Mesenchymal stem cell (in vitro differentiated cells and primary cell): Measurements from ENCODE around the gene ABCC9.

Experiments used
- DNase-seq: peaks from one replicate; pipeline ENCODE4 v3.0.0-alpha.2; 2013
- H2AFZ ChIP-seq: one replicate; pipeline ENCODE4 v1.6.1; 2013; ENCODE audit warnings: low read depth, mild to moderate bottlenecking, control low read depth, inconsistent platforms, low read length, moderate library complexity
- H2AK5ac ChIP-seq: 2 replicates; pipeline ENCODE4 v1.6.1; 2013; ENCODE audit warnings: low read length, moderate library complexity, mild to moderate bottlenecking, inconsistent platforms; ENCODE audit not compliant: severe bottlenecking
- H2BK120ac ChIP-seq: one replicate; pipeline ENCODE4 v1.6.1; 2013; ENCODE audit warnings: low read depth, mild to moderate bottlenecking, inconsistent platforms, low read length, moderate library complexity
- H2BK12ac ChIP-seq, 2 experiments: one replicate each; pipeline ENCODE4 v1.6.1; 2013; ENCODE audit warnings: inconsistent platforms in 2 of 2, low read length in 2 of 2, mild to moderate bottlenecking in 2 of 2, moderate library complexity in 2 of 2, control low read depth in 1 of 2
- H2BK15ac ChIP-seq: one replicate; pipeline ENCODE4 v1.6.1; 2013; ENCODE audit warnings: mild to moderate bottlenecking, low read depth, inconsistent platforms; ENCODE audit not compliant: poor library complexity, severe bottlenecking
- H2BK5ac ChIP-seq: 2 replicates; pipeline ENCODE4 v1.6.1; 2013; ENCODE audit warnings: low read depth, mild to moderate bottlenecking, low read length, control low read depth, inconsistent platforms; ENCODE audit not compliant: poor library complexity, severe bottlenecking
- H3K14ac ChIP-seq, 2 experiments: one replicate each; pipeline ENCODE4 v1.6.1; 2013; ENCODE audit warnings: inconsistent platforms in 2 of 2, low read length in 2 of 2, control low read depth in 1 of 2, mild to moderate bottlenecking in 1 of 2, moderate library complexity in 1 of 2
- H3K18ac ChIP-seq, 2 experiments: one replicate each; pipeline ENCODE4 v1.6.1; 2013; ENCODE audit warnings: inconsistent platforms in 2 of 2, low read length in 2 of 2, control low read depth in 1 of 2, low read depth in 1 of 2, mild to moderate bottlenecking in 1 of 2
- H3K23ac ChIP-seq, 2 experiments: one replicate each; pipeline ENCODE4 v1.6.1; 2013; ENCODE audit warnings: inconsistent platforms in 2 of 2, low read length in 2 of 2, mild to moderate bottlenecking in 2 of 2, moderate library complexity in 2 of 2, control low read depth in 1 of 2
- H3K27ac ChIP-seq: 2 replicates; pipeline ENCODE4 v1.5.1; 2013; ENCODE audit warnings: mild to moderate bottlenecking, moderate library complexity, low read length, control low read depth, inconsistent platforms; ENCODE audit not compliant: poor library complexity, severe bottlenecking
- H3K27me3 ChIP-seq, 2 experiments: 2 replicates each; pipeline versions ENCODE4 v1.6.1 to v1.7.0; 2013; ENCODE audit warnings: low read length in 2 of 2, mild to moderate bottlenecking in 2 of 2, moderate library complexity in 2 of 2, control low read depth in 1 of 2, inconsistent platforms in 1 of 2; ENCODE audit not compliant: control insufficient read depth in 1 of 2, insufficient read depth in 1 of 2
- H3K36me3 ChIP-seq, 2 experiments: 2 replicates each; pipeline versions ENCODE4 v1.6.1 to v1.7.0; 2013; ENCODE audit warnings: low read length in 2 of 2, control low read depth in 1 of 2, inconsistent platforms in 1 of 2, low read depth in 1 of 2, mild to moderate bottlenecking in 1 of 2; ENCODE audit not compliant: insufficient read depth in 2 of 2, control insufficient read depth in 1 of 2
- H3K4ac ChIP-seq, 2 experiments: one replicate each; pipeline ENCODE4 v1.6.1; 2013; ENCODE audit warnings: inconsistent platforms in 2 of 2, low read length in 2 of 2, mild to moderate bottlenecking in 2 of 2, moderate library complexity in 2 of 2, control low read depth in 1 of 2, low read depth in 1 of 2
- H3K4me1 ChIP-seq: 2 replicates; pipeline ENCODE4 v1.6.1; 2013; ENCODE audit warnings: low read depth, low read length, control low read depth; ENCODE audit not compliant: control insufficient read depth, insufficient read depth
- H3K4me2 ChIP-seq: 2 replicates; pipeline ENCODE4 v1.6.1; 2013; ENCODE audit warnings: low read length, mild to moderate bottlenecking, inconsistent platforms; ENCODE audit not compliant: poor library complexity, severe bottlenecking
- H3K4me3 ChIP-seq, 2 experiments: 2 replicates each; pipeline versions ENCODE4 v1.5.1 to v1.7.0; 2013; ENCODE audit warnings: low read length in 2 of 2, mild to moderate bottlenecking in 2 of 2, control low read depth in 1 of 2, low read depth in 1 of 2; ENCODE audit not compliant: insufficient read depth in 1 of 2
- H3K79me1 ChIP-seq: replicated peaks from 2 replicates; pipeline ENCODE4 v1.6.1; 2013; ENCODE audit warnings: mild to moderate bottlenecking, control low read depth, low read length, inconsistent platforms; ENCODE audit not compliant: poor library complexity, severe bottlenecking
- H3K9ac ChIP-seq: 2 replicates; pipeline ENCODE4 v1.7.0; 2013; ENCODE audit warnings: mild to moderate bottlenecking, low read length, moderate library complexity
- H3K9me3 ChIP-seq: 2 replicates; pipeline ENCODE4 v1.7.0; 2013; ENCODE audit warnings: mild to moderate bottlenecking, low read length; ENCODE audit not compliant: control insufficient read depth
- H4K8ac ChIP-seq: one replicate; pipeline ENCODE4 v1.6.1; 2013; ENCODE audit warnings: inconsistent platforms, mild to moderate bottlenecking, low read length, moderate library complexity
- H4K91ac ChIP-seq: one replicate; pipeline ENCODE4 v1.6.1; 2013; ENCODE audit warnings: mild to moderate bottlenecking, low read length, inconsistent platforms
- WGBS: methylation state at CpG from one replicate; pipeline ENCODE4 v1.1.7; 2013; ENCODE audit warnings: mixed read lengths; 5-methylcytosine and 5-hydroxymethylcytosine counted together

The ABCC9 gene

GRCh38 chr12:21879312-21879711 is 61.9 kb downstream of the ABCC9 start:
- Histone ChIP-seq H4K8ac (no peak overlapping the region), H2AFZ (no peak overlapping the region), H3K14ac (no peak overlapping the region), H2AK5ac (no peak overlapping the region), H3K36me3 (no peaks in the 10 kb centered on the region), H3K27ac (no peak overlapping the region), H2BK5ac (no peak overlapping the region), H3K9ac (no peak overlapping the region), H3K23ac (no peak overlapping the region), H3K4me3 (no peak overlapping the region), H2BK120ac (no peak overlapping the region), H3K18ac (no peak overlapping the region), H4K91ac (no peak overlapping the region), H2BK12ac (no peak overlapping the region), H3K4ac (no peak overlapping the region), H2BK15ac (no peak overlapping the region), H3K9me3 (no peaks in the 10 kb centered on the region), H3K4me2 (no peak overlapping the region), H3K27me3 (no peaks in the 10 kb centered on the region), H3K79me1 (no peaks in the 10 kb centered on the region), H3K4me1 (no peaks in the 10 kb centered on the region)
- WGBS: 54% methylated on average over 1 of the region's 1 CpG
- no peak for DNase-seq

GRCh38 chr12:21877293-21877982 is 63.8 kb downstream of the ABCC9 start:
- no peak overlapping the region for H3K23ac ChIP-seq
- no peak overlapping the region for H2BK120ac ChIP-seq
- no peak overlapping the region for H3K18ac ChIP-seq
- no peak overlapping the region for H3K9ac ChIP-seq
- WGBS: 68% methylated on average over 2 of the region's 2 CpGs
- no peak overlapping the region for H2AFZ ChIP-seq
- H3K27me3 ChIP-seq: no peaks in the 10 kb centered on the region
- no peak for DNase-seq
- peaks cover 8% of the 10 kb centered on the region for H3K9me3 ChIP-seq
- H3K36me3 ChIP-seq: no peaks in the 10 kb centered on the region
- no peaks in the 10 kb centered on the region for H3K4me1 ChIP-seq
- H2BK5ac ChIP-seq: no peak overlapping the region
- no peak overlapping the region for H2BK12ac ChIP-seq
- no peaks in the 10 kb centered on the region for H3K79me1 ChIP-seq
- no peak overlapping the region for H3K14ac ChIP-seq
- H2AK5ac ChIP-seq: no peak overlapping the region
- no peak overlapping the region for H3K4me3 ChIP-seq
- no peak overlapping the region for H4K91ac ChIP-seq
- H3K4me2 ChIP-seq: no peak overlapping the region
- no peak overlapping the region for H3K4ac ChIP-seq
- H4K8ac ChIP-seq: no peak overlapping the region
- H3K27ac ChIP-seq: no peak overlapping the region
- H2BK15ac ChIP-seq: no peak overlapping the region

- Histone ChIP-seq H3K9me3 (peaks cover 21% of the 10 kb centered on the region), H2AFZ (no peak overlapping the region), H3K4me3 (no peak overlapping the region), H2BK12ac (no peak overlapping the region), H3K18ac (no peak overlapping the region), H2BK5ac (no peak overlapping the region), H3K79me1 (no peaks in the 10 kb centered on the region), H3K4ac (no peak overlapping the region), H4K91ac (no peak overlapping the region), H3K14ac (no peak overlapping the region), H4K8ac (no peak overlapping the region), H2AK5ac (no peak overlapping the region), H2BK15ac (no peak overlapping the region), H3K23ac (no peak overlapping the region), H2BK120ac (no peak overlapping the region), H3K9ac (no peak overlapping the region), H3K4me1 (no peaks in the 10 kb centered on the region), H3K27ac (no peak overlapping the region), H3K36me3 (no peaks in the 10 kb centered on the region), H3K4me2 (no peak overlapping the region), H3K27me3 (no peaks in the 10 kb centered on the region)
- no peak for DNase-seq
These were observed 75.4 kb downstream of the ABCC9 start for GRCh38 chr12:21865846-21866245.

- no peak overlapping the region for H2AK5ac ChIP-seq
- no peak overlapping the region for H3K4ac ChIP-seq
- no peak overlapping the region for H3K9ac ChIP-seq
- no peak overlapping the region for H3K4me2 ChIP-seq
- no peak for DNase-seq
- no peak overlapping the region for H3K4me3 ChIP-seq
- no peak overlapping the region for H2BK12ac ChIP-seq
- H3K18ac ChIP-seq: no peak overlapping the region
- no peak overlapping the region for H4K91ac ChIP-seq
- H2BK15ac ChIP-seq: no peak overlapping the region
- no peaks in the 10 kb centered on the region for H3K79me1 ChIP-seq
- no peaks in the 10 kb centered on the region for H3K9me3 ChIP-seq
- H3K27me3 ChIP-seq: no peaks in the 10 kb centered on the region
- no CpG with 5 or more reads among the region's 2 CpGs for WGBS
- no peak overlapping the region for H2AFZ ChIP-seq
- H3K14ac ChIP-seq: no peak overlapping the region
- no peak overlapping the region for H4K8ac ChIP-seq
- H3K27ac ChIP-seq: no peak overlapping the region
- no peak overlapping the region for H2BK5ac ChIP-seq
- H2BK120ac ChIP-seq: no peak overlapping the region
- no peaks in the 10 kb centered on the region for H3K36me3 ChIP-seq
- H3K4me1 ChIP-seq: no peaks in the 10 kb centered on the region
- H3K23ac ChIP-seq: no peak overlapping the region
These were observed 80.7 kb downstream of the ABCC9 start for GRCh38 chr12:21860534-21860933.
